MM.1S (cell line): ENCODE data around the gene PRKG1.
A peak's percentile ranks its signal among the peaks of the same experiment; 100 is the strongest.

Experiments
- DNase-seq: peaks from one replicate; pipeline ENCODE4 v3.0.0-alpha.2; 2015
- H2AFZ ChIP-seq: fragments of 300-600 bp; sonication (generic); 2 replicates; pipeline ENCODE4 v1.6.0; 2016; ENCODE audit warnings: antibody characterized with exemption, low read length
- H3F3A ChIP-seq: fragments of 300-600 bp; sonication (generic); 2 replicates; pipeline ENCODE4 v1.6.1; 2016; ENCODE audit warnings: mild to moderate bottlenecking, antibody characterized with exemption, low read length, moderate library complexity, mixed read lengths; ENCODE audit not compliant: insufficient read depth
- H3K27ac ChIP-seq: fragments of 300-600 bp; sonication (generic); 2 replicates; pipeline ENCODE4 v1.5.1; 2016; ENCODE audit warnings: mild to moderate bottlenecking, low read length
- H3K27me3 ChIP-seq: fragments of 300-600 bp; sonication (generic); replicated peaks from 2 replicates; pipeline ENCODE4 v1.6.0; 2016; ENCODE audit warnings: low read length; ENCODE audit not compliant: insufficient read depth
- H3K36me3 ChIP-seq: fragments of 300-600 bp; sonication (generic); replicated peaks from 2 replicates; pipeline ENCODE4 v1.6.1; 2016; ENCODE audit warnings: mild to moderate bottlenecking, low read length, mixed read lengths; ENCODE audit not compliant: insufficient read depth
- H3K4me1 ChIP-seq: fragments of 300-600 bp; sonication (generic); 2 replicates; pipeline ENCODE4 v1.6.1; 2016; ENCODE audit warnings: low read length, mixed read lengths
- H3K4me2 ChIP-seq: fragments of 300-600 bp; sonication (generic); 2 replicates; pipeline ENCODE4 v1.6.0; 2016; ENCODE audit warnings: low read depth, low read length
- H3K4me3 ChIP-seq: fragments of 300-600 bp; sonication (generic); 2 replicates; pipeline ENCODE4 v1.5.1; 2016; ENCODE audit warnings: low read length, mixed read lengths
- H3K79me2 ChIP-seq: fragments of 300-600 bp; sonication (generic); 2 replicates; pipeline ENCODE4 v1.6.1; 2016; ENCODE audit warnings: mixed run types, low read length, mixed read lengths
- H3K9ac ChIP-seq: fragments of 300-600 bp; sonication (generic); 2 replicates; pipeline ENCODE4 v1.6.1; 2016; ENCODE audit warnings: low read length, mixed read lengths
- H3K9me2 ChIP-seq: fragments of 300-600 bp; sonication (generic); replicated peaks from 2 replicates; pipeline ENCODE4 v1.6.1; 2016; ENCODE audit warnings: mild to moderate bottlenecking, low read length, mixed read lengths; ENCODE audit not compliant: insufficient read depth
- H3K9me3 ChIP-seq: fragments of 300-600 bp; sonication (generic); replicated peaks from 2 replicates; pipeline ENCODE4 v1.6.1; 2016; ENCODE audit warnings: mild to moderate bottlenecking, low read length, mixed read lengths; ENCODE audit not compliant: insufficient read depth
- H4K20me1 ChIP-seq: fragments of 300-600 bp; sonication (generic); 2 replicates; pipeline ENCODE4 v1.6.1; 2016; ENCODE audit warnings: mild to moderate bottlenecking, low read length, moderate library complexity, mixed read lengths; ENCODE audit not compliant: insufficient read depth
- CTCF ChIP-seq: fragments of 300-600 bp; sonication (generic); IDR thresholded peaks from 2 replicates; pipeline ENCODE4 v1.5.1; 2016; ENCODE audit warnings: antibody characterized with exemption, low read length, mixed read lengths
- EZH2 ChIP-seq: fragments of 300-600 bp; sonication (generic); optimal IDR thresholded peaks from 2 replicates; pipeline ENCODE3; 2017; ENCODE audit warnings: low read depth, mild to moderate bottlenecking, antibody characterized with exemption, low read length, mixed read lengths
- EZH2phosphoT487 ChIP-seq: fragments of 300-600 bp; sonication (generic); IDR thresholded peaks from 2 replicates; pipeline ENCODE4 v1.6.1; 2018; ENCODE audit warnings: antibody characterized with exemption, low read length

Gene PRKG1

DNA sequence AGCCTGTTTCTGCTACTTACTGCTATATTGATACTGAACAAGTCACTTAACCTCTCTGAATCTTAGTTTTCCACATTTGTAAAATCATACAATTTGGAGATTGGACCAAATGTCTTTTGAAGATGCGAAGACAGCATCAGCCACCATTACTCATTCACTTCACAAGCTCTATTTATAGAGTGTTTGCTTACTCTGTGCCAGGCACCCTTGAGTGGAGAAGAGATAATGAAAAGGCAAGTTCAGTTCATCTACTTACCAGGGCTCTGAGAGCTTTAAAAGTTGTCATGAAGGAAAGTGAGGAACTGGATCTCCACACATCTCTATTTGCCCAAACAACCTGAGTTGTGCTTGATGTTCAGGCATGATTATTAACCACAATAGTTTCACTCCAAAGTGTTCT lies 347.6 kb downstream of the PRKG1 start:
- Histone ChIP-seq H3K4me1 (no peaks in the 10 kb centered on the region), H3F3A (no peaks in the 10 kb centered on the region), H3K9me3 (no peaks in the 10 kb centered on the region), H3K9ac (no peak overlapping the region), H3K4me2 (no peak overlapping the region), H3K4me3 (no peak overlapping the region), H2AFZ (peak overlapping the region; percentile 21; the same call in 1 of the 2 replicates), H3K36me3 (no peaks in the 10 kb centered on the region), H3K9me2 (no peaks in the 10 kb centered on the region), H4K20me1 (no peaks in the 10 kb centered on the region), H3K79me2 (no peaks in the 10 kb centered on the region), H3K27me3 (no peaks in the 10 kb centered on the region), H3K27ac (no peak overlapping the region)
- DNase-seq, result no peak
- TF ChIP-seq EZH2 (no peak), CTCF (no peak)

- DNase-seq, result peak; percentile 47
- Histone ChIP-seq H3K9me3 (no peaks in the 10 kb centered on the region), H3K27me3 (no peaks in the 10 kb centered on the region), H3K79me2 (no peaks in the 10 kb centered on the region), H3K27ac (no peak overlapping the region), H3K4me3 (no peak overlapping the region), H2AFZ (peak overlapping the region; percentile 21), H3K4me2 (0 out of 2 replicates have a peak overlapping the region, but pooled peaks have one; percentile 9), H3K36me3 (no peaks in the 10 kb centered on the region), H3K4me1 (no peaks in the 10 kb centered on the region), H3F3A (no peaks in the 10 kb centered on the region), H3K9me2 (no peaks in the 10 kb centered on the region), H4K20me1 (no peaks in the 10 kb centered on the region), H3K9ac (no peak overlapping the region)
- TF ChIP-seq CTCF (peak; percentile 79), EZH2 (no peak)
Measured at GRCh38 chr10:51422311-51423120, 348.2 kb downstream of the PRKG1 start.

GRCh38 chr10:51423121-51423452 lies 348.8 kb downstream of the PRKG1 start:
- H3K4me2 ChIP-seq, result no peak overlapping the region
- no peak overlapping the region for H3K4me3 ChIP-seq
- no peaks in the 10 kb centered on the region for H3F3A ChIP-seq
- H3K9me3 ChIP-seq, result no peaks in the 10 kb centered on the region
- no peak overlapping the region for H3K27ac ChIP-seq
- no peak overlapping the region for H3K9ac ChIP-seq
- H2AFZ ChIP-seq, result no peak overlapping the region
- no peaks in the 10 kb centered on the region for H3K9me2 ChIP-seq
- H3K36me3 ChIP-seq, result no peaks in the 10 kb centered on the region
- H3K79me2 ChIP-seq, result no peaks in the 10 kb centered on the region
- H4K20me1 ChIP-seq, result no peaks in the 10 kb centered on the region
- H3K4me1 ChIP-seq, result no peaks in the 10 kb centered on the region
- DNase-seq, result no peak
- H3K27me3 ChIP-seq, result no peaks in the 10 kb centered on the region
- TF ChIP-seq EZH2phosphoT487 (no peak), EZH2 (no peak), CTCF (no peak)
